GM19239 (cell line): ENCODE data around the gene SPINT3.

Experiments
- DNase-seq: peaks from one replicate; pipeline ENCODE4 v3.0.0; 2011; ENCODE audit warnings: low spot score; ENCODE audit not compliant: insufficient read length
- FAIRE-seq: peaks from 2 replicates; lab custom pipeline; 2011; peaks lifted over from hg19 to GRCh38; lab: Jason Lieb, UNC

The SPINT3 gene

GRCh38 chr20:45515147-45515913, at the start of gene SPINT3:
Gene SPINT3 (minus strand): TSS chr20:45515622. CDS start chr20:45515608, 14 bp downstream.
- FAIRE-seq (no peak), DNase-seq (no peak)

GRCh38 chr20:45564760-45565276, 49.4 kb upstream of the SPINT3 start:
- DNase-seq = no peak
- no peak for FAIRE-seq

- no peak for FAIRE-seq
- DNase-seq = no peak
Observed at GRCh38 chr20:45555198-45555597, 39.8 kb upstream of the SPINT3 start.

GRCh38 chr20:45552456-45552855, 37.0 kb upstream of the SPINT3 start:
- DNase-seq (no peak), FAIRE-seq (no peak)

GRCh38 chr20:45550765-45551164, 35.3 kb upstream of the SPINT3 start:
- FAIRE-seq = no peak
- no peak for DNase-seq

GRCh38 chr20:45548410-45548809, 33.0 kb upstream of the SPINT3 start:
- FAIRE-seq = no peak
- DNase-seq = no peak

- no peak for FAIRE-seq
Observed at GRCh38 chr20:45547206-45547770, 31.9 kb upstream of the SPINT3 start, which contains the start of gene EPPIN. Gene EPPIN (minus strand): TSS chr20:45547401. CDS start chr20:45547357, 44 bp downstream.

GRCh38 chr20:45545754-45546453, 30.5 kb upstream of the SPINT3 start:
- FAIRE-seq (no peak), DNase-seq (no peak)

More at GRCh38 chr20:45547206-45547770, 31.9 kb upstream of the SPINT3 start, which contains the start of gene EPPIN:
- DNase-seq = no peak

GRCh38 chr20:45545351-45545750, 29.9 kb upstream of the SPINT3 start:
- FAIRE-seq (no peak), DNase-seq (no peak)

GRCh38 chr20:45539382-45539781, 24.0 kb upstream of the SPINT3 start, which contains the start of gene WFDC6:
Gene WFDC6 (minus strand): TSS chr20:45539482. CDS start chr20:45539407, 75 bp downstream.
- FAIRE-seq (no peak), DNase-seq (no peak)

- DNase-seq (no peak), FAIRE-seq (no peak)
Observed at GRCh38 chr20:45538209-45538799, 22.9 kb upstream of the SPINT3 start.

GRCh38 chr20:45527294-45527693, 11.9 kb upstream of the SPINT3 start:
- no peak for DNase-seq
- FAIRE-seq = no peak

- FAIRE-seq (no peak), DNase-seq (no peak)
Observed at GRCh38 chr20:45523821-45524220, 8.4 kb upstream of the SPINT3 start.

GRCh38 chr20:45518282-45518681, 2.9 kb upstream of the SPINT3 start:
- DNase-seq (no peak), FAIRE-seq (no peak)

GRCh38 chr20:45510242-45510862, 5.1 kb downstream of the SPINT3 start:
- FAIRE-seq = no peak
- DNase-seq = no peak

- DNase-seq = no peak
Observed at GRCh38 chr20:45509091-45509490, 6.3 kb downstream of the SPINT3 start.

GRCh38 chr20:45508068-45508886, 7.1 kb downstream of the SPINT3 start:
- FAIRE-seq (no peak), DNase-seq (no peak)

More at GRCh38 chr20:45509091-45509490, 6.3 kb downstream of the SPINT3 start:
- FAIRE-seq = no peak

- FAIRE-seq = no peak
- DNase-seq = no peak
Observed at GRCh38 chr20:45507011-45507820, 8.2 kb downstream of the SPINT3 start.
